HepG2 (cell line): ENCODE results near the gene THOC1. TPM values are rescaled to one million over a fixed set of nuclear protein-coding genes. Genes with fewer than 3 reads are reported as not detected.

Experiments used
- ADNP ChIP-seq: sonication (generic); formaldehyde crosslinking; IDR thresholded peaks from 2 replicates; pipeline ENCODE4 v1.4.0; 2020; ENCODE audit warnings: missing genetic modification reagents
- BCL6 ChIP-seq: IDR thresholded peaks from 2 replicates; pipeline ENCODE4 v1.6.1; 2016; ENCODE audit warnings: missing genetic modification reagents, missing compliant biosample characterization
- CEBPG ChIP-seq: IDR thresholded peaks from 2 replicates; pipeline ENCODE4 v1.6.1; 2016
- EZH2 ChIP-seq: conservative IDR thresholded peaks from 2 replicates; pipeline ENCODE4 v1.6.1; 2012; ENCODE audit warnings: mild to moderate bottlenecking, low read depth, low read length, moderate library complexity
- HNF4A ChIP-seq: sonication (generic); formaldehyde crosslinking; IDR thresholded peaks from 2 replicates; pipeline ENCODE4 v1.4.0; 2020; ENCODE audit warnings: missing genetic modification reagents
- MIER3 ChIP-seq: IDR thresholded peaks from 2 replicates; pipeline ENCODE4 v1.6.1; 2016; ENCODE audit warnings: missing compliant biosample characterization, borderline replicate concordance
- NCOA2 ChIP-seq: sonication (generic); formaldehyde crosslinking; IDR thresholded peaks from 2 replicates; pipeline ENCODE4 v1.8.0; 2022; ENCODE audit warnings: inconsistent platforms
- ZFP37 ChIP-seq: sonication (generic); formaldehyde crosslinking; IDR thresholded peaks from 2 replicates; pipeline ENCODE4 v1.4.0; 2020; ENCODE audit warnings: missing genetic modification reagents, borderline replicate concordance
- ZNF501 ChIP-seq: sonication (generic); formaldehyde crosslinking; IDR thresholded peaks from 2 replicates; pipeline ENCODE4 v1.5.1; 2020; ENCODE audit warnings: mild to moderate bottlenecking, moderate library complexity, missing genetic modification reagents
- ZNF609 ChIP-seq: sonication (generic); formaldehyde crosslinking; IDR thresholded peaks from 2 replicates; pipeline ENCODE4 v1.4.0; 2020; ENCODE audit warnings: mild to moderate bottlenecking, missing genetic modification reagents, borderline replicate concordance
- polyA plus RNA-seq, 8 experiments: library from polyadenylated mRNA; depleted of rRNA in 3 of 8; stranded (reverse) in 7 of 8; unstranded in 1 of 8; fragments of >200 nt; fragmentation: Illumina TruSeq in 4 of 8; extraction: Trizol in 4 of 8; gene quantifications; 2 replicates each; pipeline versions ENCODE4 v1.2.1 to v1.2.3, GENCODE V29; 2011 to 2016; ENCODE audit warnings: low read depth in 4 of 8, missing spikeins in 1 of 8, mixed read lengths in 1 of 8; ENCODE audit not compliant: insufficient read depth in 1 of 8
- total RNA-seq, 5 experiments: library from RNA; depleted of rRNA; stranded (reverse); fragments of >200 nt; fragmentation: Illumina TruSeq; extraction: Trizol; gene quantifications; 2 replicates each; pipeline ENCODE4 v1.2.3, GENCODE V29; 2016; ENCODE audit warnings: low read depth in 1 of 5

THOC1 gene
- total and polyA plus RNA-seq, 2 of the 13 experiments (the other 11 are each of a cell fraction or from before 2014, with no cell fraction given): 40.6 to 56.7 TPM

DNA sequence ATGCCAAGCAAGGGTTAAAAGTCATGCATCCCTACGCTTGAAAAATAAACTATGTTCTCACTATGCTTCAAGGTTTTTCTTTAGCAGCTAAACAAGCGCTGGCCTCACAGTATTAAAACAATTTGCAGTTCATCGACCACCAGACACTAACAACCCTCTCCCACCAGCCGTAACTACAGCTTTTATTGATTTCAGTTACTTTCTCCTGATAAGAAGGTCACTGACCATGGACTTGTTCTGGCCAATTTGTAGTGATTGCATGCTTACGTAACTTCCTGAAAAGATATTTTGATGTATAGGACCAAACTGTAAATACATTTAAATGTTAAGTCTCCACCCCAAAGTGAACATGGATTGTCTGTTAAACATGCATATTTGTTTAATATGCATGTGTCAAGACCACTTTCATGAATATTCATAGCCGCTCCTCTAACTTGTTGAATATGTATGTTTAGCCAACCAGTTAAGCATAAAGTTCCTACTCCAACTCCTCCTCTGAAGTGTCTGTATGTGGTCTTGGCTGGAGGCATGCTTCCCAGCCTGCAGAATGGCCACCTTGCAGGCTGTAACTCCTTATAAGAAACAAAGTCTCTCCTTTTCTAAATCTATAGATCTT is 1.7 kb upstream of the THOC1 start (continued):
- TF ChIP-seq ZNF609 (CRISPR knock-in tag) (peak; percentile 68), ZFP37 (CRISPR knock-in tag) (no peak), ZNF501 (CRISPR knock-in tag) (no peak), CEBPG (CRISPR knock-in tag) (peak; percentile 50; the same call in 1 of the 2 replicates), EZH2 (no peak), MIER3 (CRISPR knock-in tag) (peak; percentile 41; the same call in 1 of the 2 replicates), ADNP (no peak), NCOA2 (peak; percentile 43; the same call in 1 of the 2 replicates), BCL6 (peak; percentile 93), HNF4A (CRISPR knock-in tag) (peak; percentile 66)
